Immature natural killer cell (primary cell): ENCODE results near the gene THSD4. TPM values are rescaled to one million over a fixed set of nuclear protein-coding genes. Genes with fewer than 3 reads are reported as not detected.
"Not testable (repeated sequence)": the region's sequence is repeated elsewhere in the genome, so short reads cannot be mapped to it uniquely, and the experiment has no call there.

ENCODE experiments used
- DNase-seq, 3 donors: peaks; one replicate each; pipeline ENCODE4 v3.0.0; 2022; ENCODE audit warnings: mixed read lengths in 1 of 3
- H3K27ac Mint-ChIP-seq, 6 donors: one replicate each; pipeline ENCODE4 v1.8.0; 2020; ENCODE audit warnings: mixed read lengths in 6 of 6, mild to moderate bottlenecking in 5 of 6, inconsistent platforms in 4 of 6, moderate library complexity in 3 of 6
- H3K27me3 Mint-ChIP-seq, 3 donors: one replicate each; pipeline ENCODE4 v1.8.0; 2020 to 2021; ENCODE audit warnings: low read depth in 3 of 3, mild to moderate bottlenecking in 3 of 3, mixed read lengths in 3 of 3, moderate library complexity in 3 of 3, inconsistent platforms in 1 of 3
- H3K36me3 Mint-ChIP-seq, 3 donors: one replicate each; pipeline ENCODE4 v1.8.0; 2020; ENCODE audit warnings: mixed read lengths in 3 of 3, inconsistent platforms in 2 of 3, mild to moderate bottlenecking in 2 of 3
- H3K4me1 Mint-ChIP-seq, 2 donors: one replicate each; pipeline ENCODE4 v1.8.0; 2020; ENCODE audit warnings: inconsistent platforms in 2 of 2, mild to moderate bottlenecking in 2 of 2, mixed read lengths in 2 of 2, moderate library complexity in 1 of 2
- H3K4me3 Mint-ChIP-seq, 5 donors: one replicate each; pipeline ENCODE4 v1.8.0; 2020; ENCODE audit warnings: mild to moderate bottlenecking in 5 of 5, mixed read lengths in 5 of 5, inconsistent platforms in 3 of 5, moderate library complexity in 3 of 5
- H3K9me3 Mint-ChIP-seq, 6 donors: one replicate each; pipeline ENCODE4 v1.8.0; 2020; ENCODE audit warnings: mild to moderate bottlenecking in 6 of 6, mixed read lengths in 6 of 6, inconsistent platforms in 4 of 6, moderate library complexity in 3 of 6
- polyA plus RNA-seq, 3 donors: library from polyadenylated mRNA; unstranded; fragments of 300-500 nt; fragmentation: Illumina TruSeq; gene quantifications; one replicate each; pipeline ENCODE4 v1.2.3, GENCODE V29; 2021

THSD4 gene
- polyA plus RNA-seq, 3 donors from 2014 or later, result not detected

DNA sequence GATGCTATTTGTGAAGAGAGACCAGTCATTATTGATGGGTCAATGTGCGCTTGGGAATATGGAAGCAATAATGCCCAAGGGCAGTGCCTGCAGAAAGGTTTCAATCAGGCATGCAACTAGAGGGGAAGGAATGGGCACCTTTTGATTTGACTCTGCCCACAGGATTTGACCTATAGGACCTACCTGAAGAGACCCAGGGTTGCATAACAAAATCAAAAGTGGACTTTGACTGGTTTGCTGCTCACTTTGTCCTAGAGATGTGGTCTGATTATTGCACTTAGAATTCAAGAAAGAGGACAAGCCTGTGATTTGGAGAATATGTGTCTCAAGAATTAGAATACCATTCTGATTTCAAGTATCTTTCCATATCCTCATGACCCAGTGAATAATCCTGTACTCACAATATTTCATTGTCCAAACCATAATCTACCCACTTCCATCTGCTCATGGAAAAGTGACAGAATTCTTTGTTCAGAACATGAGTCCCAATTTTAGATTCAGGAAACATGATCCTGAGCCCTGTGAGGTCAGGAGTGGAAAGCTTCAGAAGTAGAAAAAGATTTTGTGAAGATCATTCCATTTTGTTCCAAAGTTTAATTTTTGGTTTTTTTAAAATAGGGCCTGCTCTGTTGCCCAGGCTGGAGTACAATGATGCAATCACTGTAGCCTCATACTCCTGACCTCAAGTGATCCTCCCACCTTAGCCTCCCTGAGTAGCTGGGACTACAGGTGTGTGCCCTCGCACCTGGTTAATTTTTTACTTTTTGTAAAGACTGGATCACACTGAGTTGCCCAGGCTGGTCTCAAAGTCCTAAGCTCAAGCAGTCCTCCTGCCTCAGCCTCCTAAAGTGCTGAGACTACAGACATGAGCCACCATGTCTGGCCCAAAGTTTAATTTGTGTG lies 543.8 kb downstream of the THSD4 start:
- H3K4me1 Mint-ChIP-seq, result no peaks in the 10 kb centered on the region
- no peak overlapping the region for H3K4me3 Mint-ChIP-seq

DNA sequence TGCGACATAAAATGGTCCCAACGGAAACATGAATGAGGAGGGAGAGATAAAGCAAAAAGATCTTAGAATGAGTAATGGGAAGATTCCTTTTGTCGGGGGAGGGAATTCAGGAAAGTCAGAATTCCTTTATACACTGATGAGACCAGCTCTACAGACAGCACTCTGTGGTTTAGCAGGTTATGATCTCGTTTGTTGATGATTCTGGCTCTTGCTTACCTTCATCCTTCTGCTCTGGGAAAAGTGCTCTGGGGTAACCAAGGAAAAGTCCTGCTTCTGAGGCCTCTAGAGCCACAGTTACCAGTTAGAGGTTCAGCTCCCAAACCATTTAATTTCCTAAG lies 544.4 kb downstream of the THSD4 start:
- peaks cover 0 to 2% (median 2%) of the 10 kb centered on the region in 3 donors for H3K27me3 Mint-ChIP-seq
- H3K9me3 Mint-ChIP-seq, result no peaks in the 10 kb centered on the region
- H3K4me3 Mint-ChIP-seq, result no peak overlapping the region

More for the DNA sequence above, 543.8 kb downstream of the THSD4 start:
- no peak for DNase-seq
- H3K27ac Mint-ChIP-seq, result no peak overlapping the region
- no peaks in the 10 kb centered on the region for H3K9me3 Mint-ChIP-seq
- no peaks in the 10 kb centered on the region for H3K36me3 Mint-ChIP-seq
- peaks cover 0 to 2% (median 2%) of the 10 kb centered on the region in 3 donors for H3K27me3 Mint-ChIP-seq

DNA sequence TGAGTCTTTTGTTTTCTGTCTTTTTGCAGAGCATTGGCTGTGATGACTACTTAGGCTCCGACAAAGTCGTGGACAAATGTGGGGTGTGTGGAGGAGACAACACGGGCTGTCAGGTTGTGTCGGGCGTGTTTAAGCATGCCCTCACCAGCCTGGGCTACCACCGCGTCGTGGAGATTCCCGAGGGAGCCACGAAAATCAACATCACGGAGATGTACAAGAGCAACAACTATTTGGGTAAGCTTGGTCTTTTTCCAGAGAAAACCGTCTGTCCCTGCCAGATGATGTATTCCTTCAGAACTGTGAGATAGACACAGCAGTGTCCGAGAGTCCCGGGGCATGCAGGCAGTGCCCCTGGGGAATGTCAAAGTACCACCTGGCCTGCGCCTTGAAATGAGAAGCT lies 545.2 kb downstream of the THSD4 start:
- Mint-ChIP-seq H3K4me3 (no peak overlapping the region), H3K9me3 (no peaks in the 10 kb centered on the region), H3K4me1 (no peaks in the 10 kb centered on the region), H3K27me3 (peaks cover 0 to 2% (median 2%) of the 10 kb centered on the region in 3 donors), H3K27ac (no peak overlapping the region), H3K36me3 (no peaks in the 10 kb centered on the region)
- no peak for DNase-seq

More for the DNA sequence above, 544.4 kb downstream of the THSD4 start:
- H3K4me1 Mint-ChIP-seq, result no peaks in the 10 kb centered on the region
- H3K27ac Mint-ChIP-seq, result no peak overlapping the region
- no peak for DNase-seq
- H3K36me3 Mint-ChIP-seq, result no peaks in the 10 kb centered on the region

DNA sequence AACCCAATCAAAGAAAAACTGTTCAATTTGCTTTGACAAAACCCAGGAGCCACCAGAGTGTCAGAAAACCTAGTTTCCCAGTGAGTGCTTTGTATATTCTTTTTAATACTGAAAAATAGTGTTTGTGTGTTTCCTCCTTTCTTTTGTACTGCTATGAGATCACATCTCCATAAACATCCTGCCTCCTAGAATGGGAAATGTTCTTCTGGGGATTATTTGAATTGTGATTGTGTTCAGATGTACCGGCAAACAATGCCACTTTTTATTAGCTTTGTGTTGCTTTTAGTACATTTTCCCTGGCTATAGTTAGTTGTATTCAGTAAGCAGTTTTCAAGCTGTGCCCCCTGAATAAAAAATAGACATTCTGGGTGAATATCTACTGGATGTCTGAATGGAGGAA lies 547.0 kb downstream of the THSD4 start:
- H3K36me3 Mint-ChIP-seq, result no peaks in the 10 kb centered on the region
- peaks cover 0 to 2% (median 2%) of the 10 kb centered on the region in 3 donors for H3K27me3 Mint-ChIP-seq
- H3K4me3 Mint-ChIP-seq, result no peak overlapping the region
- DNase-seq, result no peak
- no peaks in the 10 kb centered on the region for H3K9me3 Mint-ChIP-seq
- no peak overlapping the region for H3K27ac Mint-ChIP-seq
- no peaks in the 10 kb centered on the region for H3K4me1 Mint-ChIP-seq

DNA sequence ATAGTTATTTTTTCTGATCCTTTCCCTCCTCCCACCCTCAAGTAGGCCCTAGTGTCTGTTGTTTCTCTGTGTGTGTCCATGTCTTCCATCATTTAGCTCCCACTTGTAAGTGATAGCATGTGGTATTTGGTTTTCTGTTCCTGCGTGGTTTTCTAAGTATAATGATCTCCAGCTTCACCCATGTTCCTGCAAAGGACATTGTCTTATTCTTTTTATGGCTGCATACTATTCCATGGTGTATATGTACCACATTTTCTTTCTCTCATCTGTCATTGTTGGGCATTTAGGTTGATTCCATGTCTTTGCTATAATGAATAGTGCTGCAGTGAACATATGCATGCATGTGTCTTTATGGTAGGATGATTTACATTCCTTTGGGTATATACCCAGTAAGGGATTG lies 549.4 kb downstream of the THSD4 start:
- Mint-ChIP-seq H3K9me3 (no peaks in the 10 kb centered on the region), H3K27me3 (peaks cover 0 to 6% (median 6%) of the 10 kb centered on the region in 3 donors), H3K4me1 (no peaks in the 10 kb centered on the region), H3K4me3 (no peak overlapping the region), H3K27ac (no peak overlapping the region), H3K36me3 (no peaks in the 10 kb centered on the region)
- DNase-seq, result no peak

DNA sequence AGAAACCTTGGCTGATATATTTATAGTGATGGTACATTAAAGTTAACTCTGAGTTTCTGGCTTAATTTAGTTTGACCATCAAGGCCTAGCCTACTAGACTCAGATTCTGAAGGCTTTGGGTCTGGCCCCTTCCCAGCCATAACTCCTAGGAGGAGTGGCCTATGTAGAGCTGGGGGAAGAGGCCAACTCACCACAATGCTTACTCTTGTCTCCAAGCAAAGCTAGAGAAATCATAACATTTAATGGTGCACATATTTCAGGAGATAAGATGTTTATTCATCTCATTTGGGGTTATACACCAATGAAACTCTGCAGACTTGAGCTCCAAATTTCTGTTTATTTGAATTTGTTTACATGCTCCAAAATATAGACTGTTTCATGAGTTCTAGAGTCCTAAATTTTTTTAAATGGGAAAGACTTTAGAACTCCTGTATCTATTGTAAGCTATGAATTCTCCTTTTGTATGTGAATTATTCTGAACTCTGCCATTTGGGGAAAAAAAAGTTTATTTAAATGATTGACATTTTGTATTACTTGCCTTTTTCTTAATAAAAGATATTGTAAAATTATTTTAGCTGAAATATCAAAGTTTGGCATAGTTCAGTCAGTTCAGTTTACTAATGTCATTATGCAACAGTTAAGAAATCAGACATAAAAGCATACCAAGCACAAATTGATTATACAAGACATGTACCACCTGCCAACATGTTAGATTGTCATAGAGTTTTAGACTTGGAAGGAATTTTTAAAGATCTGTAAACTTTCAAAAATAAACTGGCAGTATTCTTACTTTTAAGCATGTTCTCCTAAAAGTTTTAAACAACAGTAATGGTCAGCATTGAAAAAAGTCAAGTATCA lies 551.7 kb downstream of the THSD4 start:
- no peaks in the 10 kb centered on the region for H3K4me1 Mint-ChIP-seq
- H3K4me3 Mint-ChIP-seq, result no peak overlapping the region
- H3K27ac Mint-ChIP-seq, result no peak overlapping the region
- H3K36me3 Mint-ChIP-seq, result no peaks in the 10 kb centered on the region
- no peaks in the 10 kb centered on the region for H3K9me3 Mint-ChIP-seq
- peaks cover 0 to 9% (median 6%) of the 10 kb centered on the region in 3 donors for H3K27me3 Mint-ChIP-seq
- DNase-seq, result no peak

DNA sequence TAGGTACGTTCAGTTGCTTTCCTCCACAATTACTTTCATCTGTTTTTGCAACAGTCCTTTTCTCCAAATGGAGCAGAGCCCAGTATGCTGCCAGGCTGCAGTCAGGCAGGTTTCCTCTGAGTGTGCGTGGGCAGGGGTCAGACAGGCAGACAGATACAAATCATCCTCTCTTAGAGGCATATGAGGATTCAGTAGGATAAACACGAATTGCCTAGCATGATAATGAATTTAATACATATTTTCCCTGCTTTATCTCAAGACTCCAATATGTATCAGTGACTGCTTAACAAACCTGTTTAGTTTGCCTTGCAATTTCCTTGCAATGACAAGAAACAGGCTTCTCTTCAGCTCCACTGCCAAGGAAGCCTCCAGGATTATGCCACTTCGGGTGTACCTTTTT lies 554.4 kb downstream of the THSD4 start:
- Mint-ChIP-seq H3K27ac (no peak overlapping the region), H3K4me1 (no peaks in the 10 kb centered on the region), H3K9me3 (peaks cover 0 to 3% (median 0%) of the 10 kb centered on the region in 6 donors), H3K27me3 (peaks cover 0 to 12% (median 7%) of the 10 kb centered on the region in 3 donors), H3K4me3 (no peak overlapping the region), H3K36me3 (no peaks in the 10 kb centered on the region)
- no peak for DNase-seq

DNA sequence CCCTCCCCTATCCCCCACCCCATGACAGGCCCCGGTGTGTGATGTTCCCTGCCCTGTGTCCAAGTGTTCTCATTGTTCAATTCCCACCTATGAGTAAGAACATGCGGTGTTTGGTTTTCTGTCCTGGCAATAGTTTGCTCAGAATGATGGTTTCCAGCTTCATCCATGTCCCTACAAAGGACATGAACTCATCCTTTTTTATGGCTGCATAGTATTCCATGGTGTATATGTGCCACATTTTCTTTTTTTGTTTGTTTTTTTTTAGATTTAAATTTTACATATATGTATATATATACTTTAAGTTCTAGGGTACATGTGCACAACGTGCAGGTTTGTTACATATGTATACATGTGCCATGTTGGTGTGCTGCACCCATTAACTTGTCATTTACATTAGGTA lies 555.0 kb downstream of the THSD4 start:
- H3K27ac Mint-ChIP-seq, H3K9me3 Mint-ChIP-seq, H3K36me3 Mint-ChIP-seq, H3K4me3 Mint-ChIP-seq, DNase-seq, H3K4me1 Mint-ChIP-seq: not testable (repeated sequence)
- peaks cover under 1 to 12% (median 7%) of the 10 kb centered on the region in 3 donors for H3K27me3 Mint-ChIP-seq

DNA sequence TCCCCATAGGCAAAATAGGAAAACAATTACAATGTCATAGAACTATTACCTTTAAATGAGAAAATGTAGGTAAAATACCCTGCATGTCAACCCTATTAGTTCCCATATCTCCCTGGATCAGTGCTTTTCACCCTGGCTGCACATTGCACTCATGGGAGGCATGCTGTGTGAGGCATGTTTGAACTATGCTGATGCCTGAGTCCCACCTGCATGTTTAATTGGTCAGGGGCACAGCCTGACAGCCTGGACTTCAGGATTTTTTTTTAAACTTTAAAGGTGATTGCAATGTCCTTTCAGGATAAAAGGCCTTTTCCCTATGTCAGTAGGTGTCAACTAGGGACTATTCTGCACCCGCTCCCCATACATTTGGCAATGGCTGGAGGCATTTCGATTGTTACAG lies 559.1 kb downstream of the THSD4 start:
- no peaks in the 10 kb centered on the region for H3K36me3 Mint-ChIP-seq
- H3K27ac Mint-ChIP-seq, result no peak overlapping the region
- DNase-seq, result no peak
- no peak overlapping the region for H3K4me3 Mint-ChIP-seq
- H3K9me3 Mint-ChIP-seq, result peaks cover 0 to 5% (median 0%) of the 10 kb centered on the region in 6 donors
- no peaks in the 10 kb centered on the region for H3K4me1 Mint-ChIP-seq
- peaks cover 4 to 10% (median 5%) of the 10 kb centered on the region in 3 donors for H3K27me3 Mint-ChIP-seq

DNA sequence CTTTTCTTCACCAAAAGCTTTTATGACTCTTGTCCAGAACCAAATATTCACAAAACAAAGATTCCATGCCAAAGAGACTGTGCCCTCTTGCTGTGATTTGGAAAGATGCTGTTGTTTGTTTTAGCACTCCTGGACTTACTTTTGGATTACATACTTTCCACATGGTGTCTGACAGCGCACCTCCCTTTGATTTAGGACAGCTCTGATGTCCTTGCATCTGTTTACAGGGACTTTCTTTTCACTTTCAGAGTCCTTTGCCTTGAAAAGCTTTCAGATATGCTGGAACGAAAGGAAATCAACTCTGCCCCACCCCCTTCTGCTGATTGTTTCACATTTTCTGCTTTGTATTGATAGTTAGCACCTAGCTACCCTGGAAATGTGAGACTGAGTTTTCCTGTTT lies 562.1 kb downstream of the THSD4 start:
- Mint-ChIP-seq H3K4me1 (no peaks in the 10 kb centered on the region), H3K27ac (no peak overlapping the region), H3K27me3 (peaks cover 3 to 10% (median 5%) of the 10 kb centered on the region in 3 donors)

DNA sequence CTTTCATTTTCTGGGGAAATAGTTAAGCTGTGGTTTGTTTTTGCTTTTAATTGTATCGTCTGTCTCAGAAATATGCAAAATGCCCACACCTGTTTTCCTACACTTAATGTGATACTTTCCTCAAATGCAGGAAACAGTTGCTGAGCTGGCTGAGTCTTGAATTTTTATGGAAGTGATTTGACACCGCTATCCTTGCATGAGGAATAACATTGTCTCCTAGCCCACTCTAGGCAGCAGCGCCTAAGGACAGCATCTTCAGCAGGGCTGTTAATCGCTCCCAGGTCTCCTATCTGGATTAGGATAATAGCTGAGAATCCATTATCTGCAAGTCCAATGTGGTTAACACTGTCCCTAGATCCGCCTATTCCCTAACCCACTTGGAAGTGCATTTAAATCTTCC lies 562.5 kb downstream of the THSD4 start:
- no peaks in the 10 kb centered on the region for H3K4me1 Mint-ChIP-seq
- peaks cover 0 to 5% (median 0%) of the 10 kb centered on the region in 6 donors for H3K9me3 Mint-ChIP-seq
- H3K27ac Mint-ChIP-seq, result no peak overlapping the region
- no peak overlapping the region for H3K4me3 Mint-ChIP-seq
- no peaks in the 10 kb centered on the region for H3K36me3 Mint-ChIP-seq
- peaks cover 3 to 10% (median 5%) of the 10 kb centered on the region in 3 donors for H3K27me3 Mint-ChIP-seq
- DNase-seq, result no peak

More for the DNA sequence above, 562.1 kb downstream of the THSD4 start:
- no peak overlapping the region for H3K4me3 Mint-ChIP-seq
- H3K36me3 Mint-ChIP-seq, result no peaks in the 10 kb centered on the region
- no peak for DNase-seq
- peaks cover 0 to 5% (median 0%) of the 10 kb centered on the region in 6 donors for H3K9me3 Mint-ChIP-seq

DNA sequence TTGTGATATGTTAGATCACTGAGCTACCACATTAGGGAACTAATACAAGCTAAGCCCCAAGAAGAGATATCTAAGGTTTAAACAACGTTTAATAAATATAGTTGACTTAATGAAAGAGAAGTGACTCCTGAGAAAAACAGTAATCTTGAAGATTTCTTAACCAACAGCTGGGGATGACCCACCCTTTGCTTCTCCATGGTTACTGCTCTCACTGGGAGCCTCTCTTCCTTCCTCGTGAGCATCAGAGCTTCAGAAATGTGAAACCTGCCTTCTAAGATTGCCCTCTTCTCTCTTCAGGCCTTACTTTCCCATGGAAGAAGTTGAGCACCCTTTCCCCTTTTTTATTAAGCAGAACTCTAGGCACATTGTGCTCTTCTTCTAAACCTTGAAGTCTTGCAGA lies 562.9 kb downstream of the THSD4 start:
- Mint-ChIP-seq H3K27me3 (peaks cover 3 to 10% (median 5%) of the 10 kb centered on the region in 3 donors), H3K4me3 (no peak overlapping the region), H3K27ac (no peak overlapping the region), H3K36me3 (no peaks in the 10 kb centered on the region), H3K4me1 (no peaks in the 10 kb centered on the region), H3K9me3 (peaks cover 0 to 6% (median 0%) of the 10 kb centered on the region in 6 donors)
- no peak for DNase-seq

DNA sequence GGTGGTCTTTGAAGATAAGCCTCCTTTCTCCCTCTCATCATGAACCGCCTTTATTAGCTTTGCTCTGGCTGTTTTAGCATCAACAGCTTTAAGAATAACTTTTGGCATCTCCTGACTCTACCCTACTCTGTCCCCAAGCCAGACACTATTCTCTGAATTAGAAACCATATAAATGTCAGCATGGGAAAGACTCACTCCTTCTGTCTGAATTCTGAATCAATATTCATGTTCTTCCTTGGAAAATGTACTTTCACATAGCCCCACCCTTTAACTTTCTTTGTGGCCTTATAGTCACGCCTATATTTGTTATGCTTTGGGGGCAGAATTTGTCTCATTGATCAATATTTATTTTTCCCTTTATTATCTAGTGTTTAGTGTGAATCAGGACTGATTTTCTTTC lies 563.3 kb downstream of the THSD4 start:
- H3K4me1 Mint-ChIP-seq, result no peaks in the 10 kb centered on the region
- peaks cover 3 to 10% (median 5%) of the 10 kb centered on the region in 3 donors for H3K27me3 Mint-ChIP-seq

DNA sequence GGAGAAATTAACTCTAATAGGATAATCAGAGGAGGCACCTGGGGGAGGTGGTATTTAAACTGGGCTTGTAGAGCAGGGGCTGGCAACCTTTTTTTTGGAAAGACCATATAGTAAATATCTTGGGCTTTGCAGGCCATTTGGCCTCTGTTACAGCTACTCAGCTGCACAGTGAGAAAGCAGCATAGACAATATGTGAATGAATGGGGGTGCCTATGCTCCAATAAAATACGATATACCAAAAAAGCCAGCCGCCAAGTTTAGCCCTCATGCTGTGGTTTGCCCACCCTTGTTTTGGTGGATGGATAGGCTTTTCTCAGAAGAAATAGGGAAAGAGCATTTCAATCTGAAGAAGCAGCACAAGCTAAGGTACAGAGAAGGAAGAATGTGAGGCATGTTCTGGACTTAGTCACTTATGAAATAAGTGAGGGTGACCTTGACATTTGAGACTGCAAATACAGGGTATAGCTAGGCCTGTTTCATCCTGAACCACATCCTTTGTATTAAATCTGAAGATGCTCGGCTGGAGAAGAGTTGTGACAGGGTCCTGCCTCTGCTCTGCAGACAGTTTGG lies 564.0 kb downstream of the THSD4 start:
- peaks cover 0 to 9% (median 0%) of the 10 kb centered on the region in 6 donors for H3K9me3 Mint-ChIP-seq

More for the DNA sequence above, 563.3 kb downstream of the THSD4 start:
- Mint-ChIP-seq H3K4me3 (no peak overlapping the region), H3K9me3 (peaks cover 0 to 10% (median 0%) of the 10 kb centered on the region in 6 donors), H3K36me3 (no peaks in the 10 kb centered on the region), H3K27ac (no peak overlapping the region)
- no peak for DNase-seq

More for the DNA sequence above, 564.0 kb downstream of the THSD4 start:
- no peak overlapping the region for H3K4me3 Mint-ChIP-seq
- no peaks in the 10 kb centered on the region for H3K4me1 Mint-ChIP-seq
- no peaks in the 10 kb centered on the region for H3K36me3 Mint-ChIP-seq
- no peak for DNase-seq
- no peak overlapping the region for H3K27ac Mint-ChIP-seq
- H3K27me3 Mint-ChIP-seq, result peaks cover 3 to 6% (median 5%) of the 10 kb centered on the region in 3 donors
